ENCODE results near the gene PIEZO2. TPM values are rescaled to one million over a fixed set of nuclear protein-coding genes. Genes with fewer than 3 reads are reported as not detected.

The PIEZO2 gene
- total RNA-seq, 4 donors from 2014 or later, result 2.4 to 5.2 (median 3.3) TPM

DNA sequence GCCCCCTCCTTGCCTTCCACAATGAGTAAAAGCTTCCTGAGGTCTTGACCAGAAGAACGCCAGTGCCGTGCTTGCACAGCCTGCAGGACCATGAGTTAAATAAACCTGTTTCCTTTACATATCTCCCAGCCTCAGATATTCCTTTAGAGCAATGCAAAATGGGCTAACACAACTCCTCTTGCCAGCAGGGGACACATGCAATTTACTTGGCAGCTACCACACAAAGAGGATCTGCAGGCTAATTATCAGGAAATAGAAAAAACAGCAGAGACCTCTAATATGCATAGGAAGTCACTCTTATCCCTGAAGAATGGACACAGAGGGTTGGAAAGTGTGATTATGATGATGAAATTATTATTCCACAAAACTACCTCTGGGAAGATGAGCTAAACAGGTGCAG, 114.0 kb downstream of the PIEZO2 start:
- no peaks in the 10 kb centered on the region for H3K4me1 ChIP-seq
- H3K9me3 ChIP-seq, result no peaks in the 10 kb centered on the region
- TF ChIP-seq POLR2AphosphoS5 (IDR thresholded peaks at IDR 0.05), result no peak
- no peak for TF ChIP-seq POLR2A (IDR thresholded peaks at IDR 0.05; ENCODE audit: low read depth)
- TF ChIP-seq, protein P1, sequence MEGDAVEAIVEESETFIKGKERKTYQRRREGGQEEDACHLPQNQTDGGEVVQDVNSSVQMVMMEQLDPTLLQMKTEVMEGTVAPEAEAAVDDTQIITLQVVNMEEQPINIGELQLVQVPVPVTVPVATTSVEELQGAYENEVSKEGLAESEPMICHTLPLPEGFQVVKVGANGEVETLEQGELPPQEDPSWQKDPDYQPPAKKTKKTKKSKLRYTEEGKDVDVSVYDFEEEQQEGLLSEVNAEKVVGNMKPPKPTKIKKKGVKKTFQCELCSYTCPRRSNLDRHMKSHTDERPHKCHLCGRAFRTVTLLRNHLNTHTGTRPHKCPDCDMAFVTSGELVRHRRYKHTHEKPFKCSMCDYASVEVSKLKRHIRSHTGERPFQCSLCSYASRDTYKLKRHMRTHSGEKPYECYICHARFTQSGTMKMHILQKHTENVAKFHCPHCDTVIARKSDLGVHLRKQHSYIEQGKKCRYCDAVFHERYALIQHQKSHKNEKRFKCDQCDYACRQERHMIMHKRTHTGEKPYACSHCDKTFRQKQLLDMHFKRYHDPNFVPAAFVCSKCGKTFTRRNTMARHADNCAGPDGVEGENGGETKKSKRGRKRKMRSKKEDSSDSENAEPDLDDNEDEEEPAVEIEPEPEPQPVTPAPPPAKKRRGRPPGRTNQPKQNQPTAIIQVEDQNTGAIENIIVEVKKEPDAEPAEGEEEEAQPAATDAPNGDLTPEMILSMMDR (IDR thresholded peaks at IDR 0.05), result no peak
- no peak for DNase-seq (ENCODE audit: extremely low spot score)
- H3K4me3 ChIP-seq, result no peak overlapping the region
- intact Hi-C loops (cut with DNase I), result no loop called here
- 82% methylated on average over 2 of the region's 2 CpGs for WGBS
- peaks cover 0 to 4% (median 0%) of the 10 kb centered on the region in 4 donors for H3K27me3 ChIP-seq
- H3K36me3 ChIP-seq, result no peaks in the 10 kb centered on the region
- no peak overlapping the region for H3K27ac ChIP-seq (replicated peaks in 1 of 4)

DNA sequence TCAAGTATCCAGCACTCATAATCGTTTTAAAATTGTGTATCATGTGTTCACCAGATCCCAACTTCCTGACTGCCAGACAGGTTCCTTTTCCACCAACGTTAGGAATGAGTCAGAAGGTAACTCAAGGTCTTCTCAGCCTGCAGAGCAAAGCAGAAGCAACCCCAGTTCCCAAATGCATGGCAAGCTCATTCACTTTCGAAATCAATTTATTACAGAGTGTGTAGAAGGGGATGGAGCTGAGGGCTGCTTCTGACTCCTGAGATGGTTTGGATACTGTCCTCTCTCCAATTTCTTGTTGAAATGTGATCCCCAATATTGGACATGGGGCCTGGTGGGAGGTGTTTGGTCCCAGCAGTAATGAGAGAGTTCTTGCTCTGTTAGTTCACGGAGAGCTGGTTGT, 114.5 kb downstream of the PIEZO2 start:
- TF ChIP-seq POLR2A (IDR thresholded peaks at IDR 0.05; ENCODE audit: low read depth) (no peak), EP300 (IDR thresholded peaks at IDR 0.05) (no peak), POLR2AphosphoS5 (IDR thresholded peaks at IDR 0.05) (no peak)
- TF ChIP-seq, protein P1 (IDR thresholded peaks at IDR 0.05), result no peak
- Histone ChIP-seq H3K27me3 (peaks cover 0 to 4% (median 0%) of the 10 kb centered on the region in 4 donors), H3K4me1 (no peaks in the 10 kb centered on the region), H3K27ac (replicated peaks in 1 of 4) (no peak overlapping the region), H3K9me3 (no peaks in the 10 kb centered on the region), H3K4me3 (no peak overlapping the region), H3K36me3 (no peaks in the 10 kb centered on the region)
- WGBS, result 62% methylated on average over 4 of the region's 4 CpGs
- no peak for DNase-seq (ENCODE audit: extremely low spot score)
- intact Hi-C loops (cut with DNase I), result no loop called here

DNA sequence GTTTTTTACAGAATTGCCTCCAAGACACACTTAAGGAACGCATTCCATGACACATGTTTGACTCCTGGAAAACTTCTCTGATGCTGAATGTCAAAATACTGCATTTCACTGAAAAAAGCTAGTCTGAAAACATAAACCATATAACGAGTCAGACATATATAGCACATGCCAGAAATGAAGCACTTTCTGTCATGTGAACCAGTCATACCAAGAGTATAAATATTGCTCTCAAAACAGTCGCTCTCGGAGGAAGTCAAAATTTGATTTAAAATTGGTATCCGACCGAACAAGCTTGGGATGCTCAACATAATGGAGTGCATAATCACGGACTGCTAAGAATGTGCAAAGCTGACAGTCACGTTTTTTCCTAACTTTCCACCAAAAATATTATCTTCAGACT, 115.9 kb downstream of the PIEZO2 start:
- Histone ChIP-seq H3K9me3 (no peaks in the 10 kb centered on the region), H3K4me3 (no peak overlapping the region), H3K4me1 (no peaks in the 10 kb centered on the region), H3K27ac (replicated peaks in 1 of 4) (no peak overlapping the region), H3K27me3 (peaks cover 0 to 4% (median 0%) of the 10 kb centered on the region in 4 donors), H3K36me3 (no peaks in the 10 kb centered on the region)
- intact Hi-C loops (cut with DNase I), result no loop called here
- no peak for DNase-seq (ENCODE audit: extremely low spot score)
- WGBS, result 85% methylated on average over 8 of the region's 8 CpGs
- TF ChIP-seq EP300 (IDR thresholded peaks at IDR 0.05), result no peak
- no peak for TF ChIP-seq POLR2A (IDR thresholded peaks at IDR 0.05; ENCODE audit: low read depth)
- TF ChIP-seq, protein P1 (IDR thresholded peaks at IDR 0.05), result no peak
- no peak for TF ChIP-seq POLR2AphosphoS5 (IDR thresholded peaks at IDR 0.05)

DNA sequence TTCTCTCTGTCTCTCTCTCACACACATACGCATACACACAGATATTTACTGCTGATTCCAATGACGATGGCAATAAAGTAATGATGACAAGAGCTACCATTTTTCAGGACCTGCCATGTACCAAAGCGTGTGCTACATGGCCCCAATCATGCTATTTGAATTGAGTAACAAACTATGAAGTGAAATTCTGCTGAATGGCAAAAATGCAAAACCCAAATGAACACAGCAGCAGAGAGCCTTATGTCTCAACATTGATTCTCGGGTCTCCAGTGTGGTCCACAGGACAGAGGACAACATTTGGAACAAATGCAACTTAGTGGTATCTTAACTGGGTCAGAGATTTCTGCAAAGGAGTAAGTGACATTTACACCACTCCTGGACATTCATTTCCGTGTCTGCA, 117.4 kb downstream of the PIEZO2 start:
- WGBS, result 95% methylated on average over 5 of the region's 5 CpGs

More for the DNA sequence above, 117.4 kb downstream of the PIEZO2 start:
- H3K36me3 ChIP-seq, result no peaks in the 10 kb centered on the region
- intact Hi-C loops (cut with DNase I), result no loop called here
- no peaks in the 10 kb centered on the region for H3K4me1 ChIP-seq
- peaks cover 0 to 4% (median 0%) of the 10 kb centered on the region in 4 donors for H3K27me3 ChIP-seq
- TF ChIP-seq, protein P1 (IDR thresholded peaks at IDR 0.05), result no peak
- no peak for TF ChIP-seq EP300 (IDR thresholded peaks at IDR 0.05)
- TF ChIP-seq POLR2A (IDR thresholded peaks at IDR 0.05; ENCODE audit: low read depth), result no peak
- no peak for TF ChIP-seq POLR2AphosphoS5 (IDR thresholded peaks at IDR 0.05)
- no peak overlapping the region for H3K27ac ChIP-seq (replicated peaks in 1 of 4)
- no peak overlapping the region for H3K4me3 ChIP-seq
- no peak for DNase-seq (ENCODE audit: extremely low spot score)
- H3K9me3 ChIP-seq, result no peaks in the 10 kb centered on the region
